Liver (tissue), 3 donors: ENCODE data around the gene EP400.

Experiments
- ATF3 ChIP-seq: IDR thresholded peaks from 2 replicates; pipeline ENCODE4 v1.6.1; 2016; ENCODE audit warnings: antibody characterized with exemption
- CTCF ChIP-seq: fragments of 150-350 bp; IDR thresholded peaks from 2 replicates; pipeline ENCODE4 v1.5.1; 2017; ENCODE audit warnings: improper control_type of control experiment, low read depth, low read length; ENCODE audit not compliant: missing input control
- EGR1 ChIP-seq, 2 donors: IDR thresholded peaks; 2 replicates each; pipeline ENCODE4 v1.6.1; 2016 to 2018; ENCODE audit warnings: antibody characterized with exemption in 2 of 2, low read depth in 2 of 2
- GABPA ChIP-seq, 2 donors: IDR thresholded peaks in 1 of 2; conservative IDR thresholded peaks in 1 of 2; 2 replicates each; pipeline ENCODE4 v1.6.1; 2016; ENCODE audit warnings: antibody characterized with exemption in 2 of 2, mild to moderate bottlenecking in 1 of 2, moderate library complexity in 1 of 2
- HNF4A ChIP-seq, 2 donors: conservative IDR thresholded peaks; 2 replicates each; pipeline ENCODE4 v1.6.1; 2016; ENCODE audit warnings: antibody characterized with exemption in 2 of 2, mild to moderate bottlenecking in 2 of 2
- JUND ChIP-seq, 2 donors: IDR thresholded peaks; 2 replicates each; pipeline ENCODE4 v1.6.1; 2016; ENCODE audit warnings: antibody characterized with exemption in 2 of 2
- MAX ChIP-seq: IDR thresholded peaks from 2 replicates; pipeline ENCODE4 v1.6.1; 2016; ENCODE audit warnings: antibody characterized with exemption
- RAD21 ChIP-seq, 2 donors: IDR thresholded peaks; 2 replicates each; pipeline ENCODE4 v1.6.1; 2016; ENCODE audit warnings: antibody characterized with exemption in 2 of 2, mild to moderate bottlenecking in 2 of 2
- REST ChIP-seq: IDR thresholded peaks from 2 replicates; pipeline ENCODE4 v1.6.1; 2016; ENCODE audit warnings: antibody characterized with exemption, mild to moderate bottlenecking
- RXRA ChIP-seq, 2 donors: IDR thresholded peaks; 2 replicates each; pipeline ENCODE4 v1.6.1; 2017 to 2018; ENCODE audit warnings: antibody characterized with exemption in 2 of 2, mild to moderate bottlenecking in 1 of 2
- SP1 ChIP-seq: IDR thresholded peaks from 2 replicates; pipeline ENCODE4 v1.6.1; 2018; ENCODE audit warnings: antibody characterized with exemption, mild to moderate bottlenecking
- TAF1 ChIP-seq: conservative IDR thresholded peaks from 2 replicates; pipeline ENCODE4 v1.6.1; 2016; ENCODE audit warnings: antibody characterized with exemption, mild to moderate bottlenecking
- YY1 ChIP-seq: IDR thresholded peaks from 2 replicates; pipeline ENCODE4 v1.6.1; 2016; ENCODE audit warnings: antibody characterized with exemption, mild to moderate bottlenecking
- ZBTB33 ChIP-seq: IDR thresholded peaks from 2 replicates; pipeline ENCODE4 v1.6.1; 2016; ENCODE audit warnings: antibody characterized with exemption
- donor health status: healthy.
- donor health status: healthy.

GRCh38 chr12:131920902-131921840, 28.6 kb upstream of the EP400 start:
- TF ChIP-seq CTCF: no peak
- no peak for TF ChIP-seq ZBTB33
- TF ChIP-seq JUND (IDR thresholded peaks at IDR 0.05): no peak
- TF ChIP-seq YY1: no peak
- no peak for TF ChIP-seq SP1
- TF ChIP-seq TAF1: no peak
- no peak for TF ChIP-seq RAD21 (IDR thresholded peaks at IDR 0.05)
- TF ChIP-seq HNF4A (conservative IDR thresholded peaks at IDR 0.05): no peak
- no peak for TF ChIP-seq MAX
- no peak for TF ChIP-seq GABPA (IDR thresholded peaks at IDR 0.05 in 1 of 2, conservative IDR thresholded peaks at IDR 0.05 in 1 of 2)
- TF ChIP-seq REST: no peak
- no peak for TF ChIP-seq RXRA (IDR thresholded peaks at IDR 0.05)
- TF ChIP-seq ATF3: no peak
- TF ChIP-seq EGR1 (IDR thresholded peaks at IDR 0.05; ENCODE audit: low read depth in 2 of 2): no peak
